Measurements from ENCODE around the gene LDB1.

Gene LDB1

GRCh38 chr10:102135956-102136526 lies 15.9 kb upstream of the LDB1 start:
- no peak for DNase-seq (ENCODE audit: low read depth in 2 of 2)

- no peak for DNase-seq (ENCODE audit: low read depth in 2 of 2)
Observed at GRCh38 chr10:102134416-102134815, 14.2 kb upstream of the LDB1 start.

GRCh38 chr10:102133373-102134195 lies 13.4 kb upstream of the LDB1 start:
- DNase-seq (ENCODE audit: low read depth in 2 of 2): peak; percentile 55 to 56

- DNase-seq (ENCODE audit: low read depth in 2 of 2): peak; percentile 97
Observed at GRCh38 chr10:102132563-102133372, 12.6 kb upstream of the LDB1 start, which contains the start of gene PPRC1. TSS of gene PPRC1 (plus strand) at chr10:102133040. CDS start at chr10:102133069, 29 bp downstream.

GRCh38 chr10:102132193-102132562 lies 12.0 kb upstream of the LDB1 start:
- no peak for DNase-seq (ENCODE audit: low read depth in 2 of 2)

GRCh38 chr10:102131286-102132170 lies 11.4 kb upstream of the LDB1 start:
- no peak for DNase-seq (ENCODE audit: low read depth in 2 of 2)

- DNase-seq (ENCODE audit: low read depth in 2 of 2): no peak
Observed at GRCh38 chr10:102123223-102123622, 3.1 kb upstream of the LDB1 start.

GRCh38 chr10:102122450-102122849 lies 2.3 kb upstream of the LDB1 start:
- no peak for DNase-seq (ENCODE audit: low read depth in 2 of 2)

- DNase-seq (ENCODE audit: low read depth in 2 of 2): no peak
Observed at GRCh38 chr10:102121739-102122372, 1.7 kb upstream of the LDB1 start.

- DNase-seq (ENCODE audit: low read depth in 2 of 2): no peak
Observed at GRCh38 chr10:102120991-102121738, 997 bp upstream of the LDB1 start.

- DNase-seq (ENCODE audit: low read depth in 2 of 2): peak; percentile 48 to 53
Observed at GRCh38 chr10:102119417-102120141, 589 bp downstream of the LDB1 start.

GRCh38 chr10:102118867-102119266 lies 1.3 kb downstream of the LDB1 start:
- no peak for DNase-seq (ENCODE audit: low read depth in 2 of 2)

GRCh38 chr10:102117391-102118159 lies 2.6 kb downstream of the LDB1 start:
- peak in 1 of 2 donors; percentile 50 for DNase-seq (ENCODE audit: low read depth in 2 of 2)

- no peak for DNase-seq (ENCODE audit: low read depth in 2 of 2)
Observed at GRCh38 chr10:102116656-102117055, 3.5 kb downstream of the LDB1 start.

GRCh38 chr10:102115775-102116174 lies 4.4 kb downstream of the LDB1 start:
- DNase-seq (ENCODE audit: low read depth in 2 of 2): no peak

- DNase-seq (ENCODE audit: low read depth in 2 of 2): peak; percentile 82 to 84
Observed at GRCh38 chr10:102114861-102115618, 5.1 kb downstream of the LDB1 start.

GRCh38 chr10:102113956-102114857 lies 6.0 kb downstream of the LDB1 start:
- no peak for DNase-seq (ENCODE audit: low read depth in 2 of 2)
